GM21576 (cell line): Measurements from ENCODE around the gene AHNAK2.

ENCODE experiments used
- ATAC-seq: cut with Tn5 transposase; IDR thresholded peaks from one replicate; pipeline ENCODE4 v1.9.1; 2021; ENCODE audit warnings: mild to moderate bottlenecking, moderate library complexity; ENCODE audit not compliant: unreplicated experiment

Gene AHNAK2

GRCh38 chr14:104889375-104889757 lies 88.8 kb downstream of the AHNAK2 start:
- ATAC-seq, result no peak

GRCh38 chr14:104888489-104889374 lies 89.4 kb downstream of the AHNAK2 start:
- no peak for ATAC-seq

- ATAC-seq, result no peak
These were observed 90.3 kb downstream of the AHNAK2 start for GRCh38 chr14:104887623-104888488.
